Measurements from ENCODE around the gene MCC. TPM values are rescaled to one million over a fixed set of nuclear protein-coding genes. Genes with fewer than 3 reads are reported as not detected.

MCC gene
- total RNA-seq, 3 donors from 2014 or later (not counting 1 experiment from before 2014, with no cell fraction given) = 0.68 to 1.8 (median 1.4) TPM

GRCh38 chr5:113380807-113381326 lies 107.4 kb downstream of the MCC start:
- Histone ChIP-seq H3K27me3 (ENCODE audit: control insufficient read depth, insufficient read depth, low read length) (peaks cover 16% of the 10 kb centered on the region), H3K27ac (ENCODE audit: low read length) (no peak overlapping the region), H3K9me3 (ENCODE audit: control insufficient read depth, insufficient read depth, low read length) (no peaks in the 10 kb centered on the region), H3K4me3 (ENCODE audit: low read length) (no peak overlapping the region), H3K4me1 (ENCODE audit: control insufficient read depth, insufficient read depth, low read length) (peaks cover 11% of the 10 kb centered on the region), H3K36me3 (ENCODE audit: control insufficient read depth, insufficient read depth, low read length) (no peaks in the 10 kb centered on the region)
- intact Hi-C loops (cut with micrococcal nuclease) = no loop called here
- Mint-ChIP-seq H3K27me3 (ENCODE audit: low read depth in 2 of 2) (peaks cover 28 to 45% of the 10 kb centered on the region in 2 donors), H3K4me3 (no peak overlapping the region), H3K27ac (no peak overlapping the region), H3K36me3 (no peaks in the 10 kb centered on the region), H3K4me1 (peaks cover 15 to 18% of the 10 kb centered on the region in 2 donors), H3K9me3 (no peaks in the 10 kb centered on the region)
- DNase-seq (no peak), ATAC-seq (no peak)
- TF ChIP-seq, protein P1, sequence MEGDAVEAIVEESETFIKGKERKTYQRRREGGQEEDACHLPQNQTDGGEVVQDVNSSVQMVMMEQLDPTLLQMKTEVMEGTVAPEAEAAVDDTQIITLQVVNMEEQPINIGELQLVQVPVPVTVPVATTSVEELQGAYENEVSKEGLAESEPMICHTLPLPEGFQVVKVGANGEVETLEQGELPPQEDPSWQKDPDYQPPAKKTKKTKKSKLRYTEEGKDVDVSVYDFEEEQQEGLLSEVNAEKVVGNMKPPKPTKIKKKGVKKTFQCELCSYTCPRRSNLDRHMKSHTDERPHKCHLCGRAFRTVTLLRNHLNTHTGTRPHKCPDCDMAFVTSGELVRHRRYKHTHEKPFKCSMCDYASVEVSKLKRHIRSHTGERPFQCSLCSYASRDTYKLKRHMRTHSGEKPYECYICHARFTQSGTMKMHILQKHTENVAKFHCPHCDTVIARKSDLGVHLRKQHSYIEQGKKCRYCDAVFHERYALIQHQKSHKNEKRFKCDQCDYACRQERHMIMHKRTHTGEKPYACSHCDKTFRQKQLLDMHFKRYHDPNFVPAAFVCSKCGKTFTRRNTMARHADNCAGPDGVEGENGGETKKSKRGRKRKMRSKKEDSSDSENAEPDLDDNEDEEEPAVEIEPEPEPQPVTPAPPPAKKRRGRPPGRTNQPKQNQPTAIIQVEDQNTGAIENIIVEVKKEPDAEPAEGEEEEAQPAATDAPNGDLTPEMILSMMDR (IDR thresholded peaks at IDR 0.05) = no peak
- WGBS (ENCODE audit: insufficient coverage) = 44% methylated on average over 3 of the region's 3 CpGs

DNA sequence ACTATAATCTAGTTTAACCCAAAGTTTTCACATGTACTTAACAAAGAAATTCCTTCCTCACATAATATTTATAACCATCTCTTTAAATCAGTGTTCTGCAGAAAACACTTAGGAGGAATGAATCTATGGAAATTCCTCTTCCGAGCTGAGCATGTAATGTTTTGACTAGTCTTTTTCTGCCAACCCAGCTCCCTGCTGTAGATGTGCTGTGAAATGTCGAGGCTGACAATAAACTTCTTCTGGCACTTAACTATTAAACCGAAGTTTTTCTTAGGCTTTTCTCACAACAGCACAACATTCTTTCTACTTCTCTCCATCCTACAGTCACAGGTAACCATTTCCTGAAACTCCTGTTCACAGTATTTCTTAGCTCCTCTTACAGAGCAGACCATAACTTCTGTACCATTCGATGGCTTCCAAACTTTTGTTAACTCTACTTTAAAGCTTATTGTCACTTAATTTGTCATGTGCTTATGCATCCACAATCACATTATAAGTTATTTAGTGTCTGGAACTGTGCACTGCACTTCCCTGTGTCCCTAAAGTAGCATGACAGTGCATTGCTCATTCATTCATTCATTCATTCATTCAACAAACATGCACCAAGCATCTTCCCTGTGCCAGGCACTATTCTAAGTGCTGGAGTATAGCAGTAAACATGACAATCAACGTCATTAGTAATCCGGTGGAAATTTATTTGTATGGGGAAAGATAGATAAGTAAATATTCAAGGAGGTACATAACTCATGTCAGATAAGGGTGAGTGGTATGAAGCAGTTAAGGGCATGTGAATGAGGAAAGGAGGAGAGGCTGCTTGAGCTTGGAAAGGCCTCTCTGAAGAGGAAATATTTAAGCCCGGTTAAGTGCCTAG lies 108.1 kb downstream of the MCC start:
- no peak overlapping the region for H3K27ac Mint-ChIP-seq
- no peaks in the 10 kb centered on the region for H3K36me3 Mint-ChIP-seq
- no peak for DNase-seq
- H3K36me3 ChIP-seq (ENCODE audit: control insufficient read depth, insufficient read depth, low read length) = no peaks in the 10 kb centered on the region
- no peak overlapping the region for H3K4me3 ChIP-seq (ENCODE audit: low read length)
- H3K9me3 ChIP-seq (ENCODE audit: control insufficient read depth, insufficient read depth, low read length) = no peaks in the 10 kb centered on the region
- peaks cover 24 to 42% of the 10 kb centered on the region in 2 donors for H3K27me3 Mint-ChIP-seq (ENCODE audit: low read depth in 2 of 2)
- peaks cover 11% of the 10 kb centered on the region for H3K4me1 ChIP-seq (ENCODE audit: control insufficient read depth, insufficient read depth, low read length)
- peaks cover 15 to 18% of the 10 kb centered on the region in 2 donors for H3K4me1 Mint-ChIP-seq
- H3K27me3 ChIP-seq (ENCODE audit: control insufficient read depth, insufficient read depth, low read length) = peaks cover 13% of the 10 kb centered on the region
- ATAC-seq = no peak
- H3K9me3 Mint-ChIP-seq = no peaks in the 10 kb centered on the region
- 54% methylated on average over 7 of the region's 7 CpGs for WGBS (ENCODE audit: insufficient coverage)
- intact Hi-C loops (cut with micrococcal nuclease) = loop anchor here (5.0 kb wide), 1 partner anchor 227 kb away; no protein-coding TSS in a partner anchor
- TF ChIP-seq, protein P1 (IDR thresholded peaks at IDR 0.05) = no peak
- no peak overlapping the region for H3K27ac ChIP-seq (ENCODE audit: low read length)
- H3K4me3 Mint-ChIP-seq = no peak overlapping the region

GRCh38 chr5:113378959-113379541 lies 109.2 kb downstream of the MCC start:
- WGBS (ENCODE audit: insufficient coverage) = 0% methylated on average over 3 of the region's 4 CpGs
- ATAC-seq = peak in 2 of 3 donors; percentile 72 to 80
- peaks cover 26 to 41% of the 10 kb centered on the region in 2 donors for H3K27me3 Mint-ChIP-seq (ENCODE audit: low read depth in 2 of 2)
- Histone ChIP-seq H3K4me3 (ENCODE audit: low read length) (no peak overlapping the region), H3K9me3 (ENCODE audit: control insufficient read depth, insufficient read depth, low read length) (no peaks in the 10 kb centered on the region), H3K27ac (ENCODE audit: low read length) (no peak overlapping the region), H3K27me3 (ENCODE audit: control insufficient read depth, insufficient read depth, low read length) (peaks cover 10% of the 10 kb centered on the region), H3K36me3 (ENCODE audit: control insufficient read depth, insufficient read depth, low read length) (no peaks in the 10 kb centered on the region), H3K4me1 (ENCODE audit: control insufficient read depth, insufficient read depth, low read length) (peaks cover 11% of the 10 kb centered on the region)
- peaks cover 15 to 18% of the 10 kb centered on the region in 2 donors for H3K4me1 Mint-ChIP-seq
- peak overlapping the region; percentile 17 for H3K4me3 Mint-ChIP-seq
- TF ChIP-seq, protein P1 (IDR thresholded peaks at IDR 0.05) = peak; percentile 83
- intact Hi-C loops (cut with micrococcal nuclease) = loop anchor here (5.0 kb wide), 1 partner anchor 228 kb away; no protein-coding TSS in a partner anchor
- no peak overlapping the region for H3K27ac Mint-ChIP-seq
- no peaks in the 10 kb centered on the region for H3K36me3 Mint-ChIP-seq
- H3K9me3 Mint-ChIP-seq = no peaks in the 10 kb centered on the region
- DNase-seq = peak; percentile 19 to 75

Data from natural killer cell (primary cell).